CD4-positive, alpha-beta T cell treated with Interleukin-17A for 1 hour (primary cell): Measurements from ENCODE around the gene TUBB3.
A peak's percentile ranks its signal among the peaks of the same experiment; 100 is the strongest.

Source experiments
- DNase-seq: peaks from one replicate; pipeline ENCODE4 v3.0.0-alpha.2; 2020

TUBB3 gene

GRCh38 chr16:89971495-89972243 is 48.5 kb downstream of the TUBB3 start:
- DNase-seq: no peak

DNA sequence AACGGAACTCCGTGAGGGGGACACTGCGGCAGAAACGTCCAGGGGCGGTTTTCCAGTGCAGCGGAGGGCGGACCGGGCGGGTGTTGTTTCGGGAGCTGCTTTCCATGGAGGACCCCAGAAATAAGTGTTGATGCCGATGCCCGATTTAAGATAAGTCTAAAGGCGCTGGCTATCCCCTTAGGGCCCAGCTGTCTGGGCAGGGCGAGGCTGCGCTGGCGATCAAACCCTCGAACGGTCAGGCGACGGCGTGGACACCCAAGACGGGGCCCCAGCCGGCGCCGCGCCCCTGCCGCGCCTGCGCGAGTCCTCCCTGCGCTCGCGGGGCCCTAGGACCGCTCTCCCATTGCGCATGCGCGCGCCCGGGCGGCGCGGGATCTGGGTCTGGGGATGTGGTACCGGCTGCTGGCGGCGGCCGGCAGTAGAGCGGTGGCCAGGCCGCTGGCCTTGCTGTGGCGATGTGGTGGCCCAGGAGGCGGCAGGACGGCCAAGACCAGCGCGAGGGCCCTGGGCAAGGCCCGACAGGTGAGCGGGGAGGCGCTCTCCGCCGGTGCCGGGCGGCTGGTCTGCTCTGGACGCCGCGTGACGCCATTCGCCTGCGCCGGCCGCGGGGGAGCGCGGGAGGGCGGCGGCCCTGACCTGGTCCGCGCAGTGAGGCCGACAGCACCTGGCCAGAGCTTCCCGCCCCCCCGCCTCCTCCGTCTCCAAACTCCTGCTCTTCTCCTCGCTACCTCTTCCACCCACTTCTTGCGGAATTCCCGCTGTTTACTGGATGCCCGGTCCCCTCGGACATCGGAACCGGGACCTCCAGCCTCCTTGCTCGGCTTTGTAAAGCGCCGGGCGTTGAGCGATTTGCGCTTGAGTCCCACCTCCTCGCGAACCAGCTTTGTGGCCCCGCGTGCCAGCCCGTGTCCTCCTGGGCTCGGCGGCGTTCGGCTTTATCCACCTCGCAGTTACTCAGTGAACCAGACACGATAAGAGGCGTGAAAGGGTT is 49.4 kb downstream of the TUBB3 start:
- DNase-seq: peak; percentile 91

DNA sequence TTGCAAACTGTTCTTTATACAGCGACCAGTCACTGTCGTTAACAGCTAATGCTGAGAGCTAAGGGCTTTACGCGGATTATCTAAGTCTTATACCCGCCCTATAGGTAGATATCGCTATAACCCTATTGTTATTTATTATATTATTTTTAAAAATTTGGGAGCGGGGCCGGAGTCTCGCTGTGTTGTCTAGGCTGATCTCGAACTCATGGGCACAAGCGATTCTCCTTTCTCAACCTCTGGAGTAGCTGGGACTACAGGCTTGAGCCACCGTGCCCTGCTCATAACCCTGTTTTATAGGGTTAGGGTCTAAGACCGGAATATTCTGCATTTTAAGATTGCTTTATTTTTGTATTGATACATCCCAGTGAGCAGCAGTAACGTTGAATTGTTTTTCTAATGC is 50.1 kb downstream of the TUBB3 start:
- no peak for DNase-seq

DNA sequence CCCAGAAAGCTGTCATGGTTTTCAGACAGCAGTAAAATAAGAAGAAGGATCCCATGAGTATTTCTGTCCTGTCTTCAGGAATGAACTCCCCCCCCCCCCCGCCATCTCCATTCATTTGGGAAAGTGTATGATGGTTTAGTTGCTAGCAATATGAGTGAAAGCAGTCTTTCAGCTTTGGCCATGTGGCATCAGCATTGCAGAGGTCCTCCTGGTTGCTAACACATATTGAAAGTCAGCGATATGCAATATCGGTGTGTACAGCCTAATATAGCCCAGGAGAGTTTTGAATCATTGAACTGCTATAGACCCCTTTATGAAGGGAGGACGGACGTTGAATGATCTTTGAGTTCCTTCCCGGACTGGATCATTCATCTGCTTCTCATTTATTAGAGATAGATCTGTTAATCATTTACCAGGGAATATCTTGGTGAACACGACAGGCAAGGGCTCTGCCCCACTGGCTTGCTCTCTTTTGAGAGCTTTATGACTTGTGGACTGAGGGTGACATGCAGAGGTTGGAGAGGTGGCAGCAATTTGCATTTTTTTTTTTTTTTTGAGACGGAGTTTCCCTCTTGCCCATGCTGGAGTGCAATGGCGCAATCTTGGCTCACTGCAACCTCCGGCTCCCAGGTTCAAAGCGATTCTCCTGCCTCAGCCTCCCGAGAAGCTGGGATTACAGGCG is 50.7 kb downstream of the TUBB3 start:
- DNase-seq: no peak

GRCh38 chr16:89974870-89975269 is 51.7 kb downstream of the TUBB3 start:
- no peak for DNase-seq

DNA sequence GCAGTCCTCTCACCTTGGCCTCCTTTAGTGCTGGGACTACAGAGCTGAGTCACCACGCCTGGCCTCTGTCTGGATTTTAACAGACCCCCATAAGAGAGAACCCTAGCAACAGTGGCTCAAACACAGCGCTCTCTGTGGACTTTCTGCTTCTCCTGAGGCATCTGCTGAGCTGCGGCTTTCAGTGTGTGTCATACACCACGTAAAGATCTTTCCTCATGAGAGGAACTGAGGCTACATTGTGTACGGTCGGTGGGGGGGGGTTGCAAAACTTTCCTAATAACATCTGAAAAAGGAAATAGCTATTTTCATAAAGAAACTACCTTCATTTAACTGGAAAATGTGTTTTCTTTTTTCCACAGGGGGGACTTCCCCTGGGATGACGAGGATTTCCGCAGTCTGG is 58.3 kb downstream of the TUBB3 start:
- no peak for DNase-seq

GRCh38 chr16:89982318-89982717 is 59.2 kb downstream of the TUBB3 start:
- no peak for DNase-seq

- no peak for DNase-seq
These were observed 60.4 kb downstream of the TUBB3 start for GRCh38 chr16:89983536-89983935.

GRCh38 chr16:89984216-89984615 is 61.1 kb downstream of the TUBB3 start:
- DNase-seq: no peak

DNA sequence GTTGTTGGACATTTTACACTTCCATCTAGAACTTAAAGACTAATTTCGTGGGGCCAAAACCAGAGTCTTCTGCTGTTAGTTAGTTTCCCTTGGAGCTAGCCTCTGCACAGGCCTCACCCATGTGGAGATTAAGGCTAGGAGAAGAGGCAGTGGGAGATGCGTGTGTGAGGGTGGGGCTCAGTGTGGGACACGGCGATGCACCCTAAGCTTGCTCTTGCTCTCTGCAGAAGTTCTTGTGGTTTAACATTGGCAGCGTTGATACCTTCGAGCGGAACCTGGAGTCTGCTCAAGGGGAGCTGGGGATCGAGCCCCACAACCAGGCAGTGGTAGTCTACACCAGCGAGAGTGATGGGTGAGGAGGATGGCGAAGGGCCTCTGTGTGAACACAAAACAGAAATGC is 62.1 kb downstream of the TUBB3 start:
- no peak for DNase-seq
